ENCODE results near the gene ITPK1.

The ITPK1 gene

GRCh38 chr14:93057586-93058280 is 58.0 kb downstream of the ITPK1 start:
- DNase-seq, result no peak
- H3K79me1 ChIP-seq (ENCODE audit: low read length), result peaks cover 4% of the 10 kb centered on the region
- no peak overlapping the region for H3K4me3 ChIP-seq (ENCODE audit: low read length)
- H2BK120ac ChIP-seq (ENCODE audit: low read depth, low read length), result no peak overlapping the region
- H2AK5ac ChIP-seq (ENCODE audit: low read length), result no peak overlapping the region
- no CpG with 5 or more reads among the region's 14 CpGs for WGBS (ENCODE audit: extremely low coverage, insufficient coverage, low lambda C conversion rate)
- no peak overlapping the region for H3K9ac ChIP-seq (ENCODE audit: low read length)
- no peaks in the 10 kb centered on the region for H3K27me3 ChIP-seq (ENCODE audit: insufficient read depth, low read length, poor library complexity)
- no peak overlapping the region for H3K23ac ChIP-seq (ENCODE audit: low read length)
- H3K27ac ChIP-seq (ENCODE audit: low read depth, low read length), result no peak overlapping the region
- no peaks in the 10 kb centered on the region for H3K36me3 ChIP-seq (ENCODE audit: control insufficient read depth, insufficient read depth, low read length)
- H3K56ac ChIP-seq (ENCODE audit: low read length), result no peak overlapping the region
- H2BK5ac ChIP-seq (ENCODE audit: low read length), result no peak overlapping the region
- no peak overlapping the region for H4K5ac ChIP-seq (ENCODE audit: low read length)
- no peak overlapping the region for H3K18ac ChIP-seq (ENCODE audit: low read length)
- H3K4ac ChIP-seq (ENCODE audit: low read depth, low read length), result no peak overlapping the region
- no peak overlapping the region for H3K4me2 ChIP-seq (ENCODE audit: low read length)
- H2BK15ac ChIP-seq (replicated peaks; ENCODE audit: low read depth), result no peak overlapping the region
- no peaks in the 10 kb centered on the region for H3K79me2 ChIP-seq (ENCODE audit: control insufficient read depth, insufficient read depth, low read length)
- H3K4me1 ChIP-seq (ENCODE audit: control insufficient read depth, low read depth, low read length), result no peaks in the 10 kb centered on the region
- no peak overlapping the region for H4K8ac ChIP-seq (ENCODE audit: low read depth, low read length)

DNA sequence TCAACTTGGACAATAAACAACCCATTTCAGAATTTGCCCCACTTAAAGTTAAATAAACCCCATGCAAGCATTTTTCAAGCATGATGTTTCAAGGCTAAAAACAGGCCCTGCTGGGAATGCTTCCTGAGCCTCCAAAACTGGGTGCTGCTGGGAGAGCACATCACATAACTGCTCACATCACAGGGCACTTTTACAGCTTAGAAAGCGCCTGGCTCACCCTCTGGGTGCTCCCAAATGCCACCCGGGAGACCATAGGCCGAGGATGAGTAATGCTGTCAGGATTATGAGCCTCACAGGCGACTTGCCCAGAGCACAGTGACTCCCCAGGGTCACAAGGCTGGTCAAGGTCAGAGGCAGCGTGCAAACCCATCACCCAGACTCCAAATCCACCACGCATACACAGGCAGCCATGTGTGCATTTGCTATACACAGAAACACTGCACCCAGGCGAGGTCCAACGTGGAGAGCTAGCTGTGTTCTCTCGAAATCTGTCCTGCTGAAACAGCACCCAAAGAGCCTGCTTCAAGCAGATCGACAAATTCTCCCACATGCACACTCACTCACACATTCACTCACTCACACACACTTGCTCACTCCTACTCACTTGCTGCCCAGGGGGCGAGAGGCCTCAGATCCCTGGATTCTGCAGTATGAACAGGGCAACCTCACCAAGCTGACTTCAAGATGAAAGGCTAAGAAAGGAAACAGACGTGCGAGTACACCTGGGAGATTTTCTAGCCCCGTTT is 58.7 kb downstream of the ITPK1 start:
- Histone ChIP-seq H3K79me1 (ENCODE audit: low read length) (peaks cover 4% of the 10 kb centered on the region), H3K27ac (ENCODE audit: low read depth, low read length) (no peak overlapping the region), H3K36me3 (ENCODE audit: control insufficient read depth, insufficient read depth, low read length) (no peaks in the 10 kb centered on the region), H4K5ac (ENCODE audit: low read length) (no peak overlapping the region), H3K79me2 (ENCODE audit: control insufficient read depth, insufficient read depth, low read length) (no peaks in the 10 kb centered on the region), H3K4me2 (ENCODE audit: low read length) (no peak overlapping the region), H3K9ac (ENCODE audit: low read length) (no peak overlapping the region), H3K18ac (ENCODE audit: low read length) (no peak overlapping the region), H2BK120ac (ENCODE audit: low read depth, low read length) (no peak overlapping the region), H2BK15ac (replicated peaks; ENCODE audit: low read depth) (no peak overlapping the region), H4K8ac (ENCODE audit: low read depth, low read length) (no peak overlapping the region), H3K4ac (ENCODE audit: low read depth, low read length) (no peak overlapping the region), H3K4me3 (ENCODE audit: low read length) (no peak overlapping the region), H2AK5ac (ENCODE audit: low read length) (no peak overlapping the region), H2BK5ac (ENCODE audit: low read length) (no peak overlapping the region), H3K4me1 (ENCODE audit: control insufficient read depth, low read depth, low read length) (no peaks in the 10 kb centered on the region), H3K23ac (ENCODE audit: low read length) (no peak overlapping the region), H3K27me3 (ENCODE audit: insufficient read depth, low read length, poor library complexity) (no peaks in the 10 kb centered on the region), H3K56ac (ENCODE audit: low read length) (no peak overlapping the region)
- no CpG with 5 or more reads among the region's 14 CpGs for WGBS (ENCODE audit: extremely low coverage, insufficient coverage, low lambda C conversion rate)
- no peak for DNase-seq

DNA sequence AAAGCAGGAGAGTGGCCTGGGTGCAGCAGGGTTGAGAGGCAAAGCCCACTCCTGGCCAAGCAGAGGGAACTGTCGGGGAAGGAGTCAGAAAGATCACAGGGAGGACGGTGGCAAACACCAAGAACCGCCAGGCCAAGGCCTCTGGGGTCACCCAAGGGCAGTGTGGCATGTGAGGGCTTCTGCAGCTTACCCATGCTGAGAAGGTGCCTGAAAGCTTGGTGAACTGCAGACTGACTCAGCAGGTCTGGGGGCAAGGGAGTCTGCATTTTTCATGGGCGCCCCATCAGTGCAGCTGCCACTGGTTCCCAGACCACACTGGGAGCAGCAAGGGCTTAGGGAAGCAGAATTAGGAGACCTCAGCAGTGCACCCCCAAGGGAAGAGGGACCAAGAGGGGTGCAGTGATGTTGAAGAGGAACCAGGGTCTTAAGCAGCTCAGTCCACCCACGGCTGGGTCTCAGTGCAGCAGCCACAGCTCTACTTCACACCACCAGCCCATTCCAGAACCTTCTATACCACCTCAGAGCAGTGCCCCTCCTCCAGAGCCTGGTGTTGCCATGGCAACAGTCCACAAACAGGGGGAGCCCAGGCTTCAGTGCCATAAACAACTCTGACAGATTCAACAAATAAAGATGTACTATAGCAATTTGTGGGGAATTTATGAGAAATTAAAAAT is 59.4 kb downstream of the ITPK1 start:
- DNase-seq, result peak; percentile 80
- H2BK15ac ChIP-seq (replicated peaks; ENCODE audit: low read depth), result no peak overlapping the region
- H3K23ac ChIP-seq (ENCODE audit: low read length), result no peak overlapping the region
- no peaks in the 10 kb centered on the region for H3K27me3 ChIP-seq (ENCODE audit: insufficient read depth, low read length, poor library complexity)
- no peak overlapping the region for H3K56ac ChIP-seq (ENCODE audit: low read length)
- H3K36me3 ChIP-seq (ENCODE audit: control insufficient read depth, insufficient read depth, low read length), result no peaks in the 10 kb centered on the region
- no peak overlapping the region for H2BK120ac ChIP-seq (ENCODE audit: low read depth, low read length)
- peaks cover 4% of the 10 kb centered on the region for H3K79me1 ChIP-seq (ENCODE audit: low read length)
- no peak overlapping the region for H3K27ac ChIP-seq (ENCODE audit: low read depth, low read length)
- no peak overlapping the region for H3K18ac ChIP-seq (ENCODE audit: low read length)
- no CpG with 5 or more reads among the region's 5 CpGs for WGBS (ENCODE audit: extremely low coverage, insufficient coverage, low lambda C conversion rate)
- H3K4ac ChIP-seq (ENCODE audit: low read depth, low read length), result no peak overlapping the region
- H4K5ac ChIP-seq (ENCODE audit: low read length), result no peak overlapping the region
- no peak overlapping the region for H3K9ac ChIP-seq (ENCODE audit: low read length)
- H2BK5ac ChIP-seq (ENCODE audit: low read length), result no peak overlapping the region
- H2AK5ac ChIP-seq (ENCODE audit: low read length), result no peak overlapping the region
- H4K8ac ChIP-seq (ENCODE audit: low read depth, low read length), result no peak overlapping the region
- no peak overlapping the region for H3K4me3 ChIP-seq (ENCODE audit: low read length)
- H3K4me2 ChIP-seq (ENCODE audit: low read length), result no peak overlapping the region
- H3K79me2 ChIP-seq (ENCODE audit: control insufficient read depth, insufficient read depth, low read length), result no peaks in the 10 kb centered on the region
- peaks cover 2% of the 10 kb centered on the region for H3K4me1 ChIP-seq (ENCODE audit: control insufficient read depth, low read depth, low read length)

DNA sequence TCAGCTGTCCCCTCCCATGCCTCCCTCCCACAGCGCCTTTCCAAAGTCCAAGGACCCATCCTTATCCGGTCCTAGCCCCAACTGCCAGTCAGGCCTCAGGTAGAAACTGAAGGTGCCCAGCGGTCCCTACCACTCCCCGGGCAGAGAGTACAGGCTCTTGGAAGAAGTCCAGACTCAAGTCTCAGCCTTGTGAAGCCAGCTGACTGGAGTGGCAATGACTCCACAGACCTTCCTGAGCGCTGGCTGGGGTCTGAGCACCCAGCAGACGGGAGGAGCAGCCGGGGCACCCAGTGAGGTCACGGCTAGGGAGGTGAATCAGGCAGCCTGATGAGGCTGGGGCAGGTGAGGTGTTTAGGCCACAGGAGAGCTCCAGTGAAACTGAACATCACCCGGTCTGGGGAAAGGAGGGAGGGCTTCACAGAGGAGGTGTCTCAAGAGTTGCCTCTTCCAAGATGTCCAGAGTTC is 60.0 kb downstream of the ITPK1 start:
- WGBS (ENCODE audit: extremely low coverage, insufficient coverage, low lambda C conversion rate), result no CpG with 5 or more reads among the region's 9 CpGs

DNA sequence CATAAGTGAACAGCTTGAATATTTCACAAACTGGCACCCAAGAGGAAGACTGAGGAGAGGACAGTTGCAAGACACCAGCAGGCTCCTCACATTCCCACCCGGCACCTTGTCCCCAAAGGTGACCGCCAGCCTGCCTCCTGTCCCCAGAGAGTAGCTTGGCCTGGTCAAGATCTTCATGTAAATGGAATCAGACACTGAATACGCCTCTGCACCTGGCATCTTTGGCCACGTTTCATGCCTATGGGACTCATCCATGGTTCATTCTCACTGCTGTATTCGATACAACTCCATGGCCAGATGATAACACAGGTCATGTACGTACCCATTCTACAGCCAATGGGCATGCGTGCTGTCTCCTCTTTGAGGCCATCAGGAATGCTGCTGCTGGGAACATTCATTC is 60.8 kb downstream of the ITPK1 start:
- H3K56ac ChIP-seq (ENCODE audit: low read length), result no peak overlapping the region
- peaks cover 4% of the 10 kb centered on the region for H3K79me1 ChIP-seq (ENCODE audit: low read length)
- no peaks in the 10 kb centered on the region for H3K79me2 ChIP-seq (ENCODE audit: control insufficient read depth, insufficient read depth, low read length)
- H2BK5ac ChIP-seq (ENCODE audit: low read length), result no peak overlapping the region
- no peak overlapping the region for H4K8ac ChIP-seq (ENCODE audit: low read depth, low read length)
- no peak overlapping the region for H2BK120ac ChIP-seq (ENCODE audit: low read depth, low read length)
- H3K36me3 ChIP-seq (ENCODE audit: control insufficient read depth, insufficient read depth, low read length), result no peaks in the 10 kb centered on the region
- no peak overlapping the region for H2BK15ac ChIP-seq (replicated peaks; ENCODE audit: low read depth)
- H4K5ac ChIP-seq (ENCODE audit: low read length), result no peak overlapping the region
- H3K4me2 ChIP-seq (ENCODE audit: low read length), result no peak overlapping the region
- no peak overlapping the region for H3K4ac ChIP-seq (ENCODE audit: low read depth, low read length)
- no peak overlapping the region for H3K9ac ChIP-seq (ENCODE audit: low read length)
- no peak overlapping the region for H3K4me3 ChIP-seq (ENCODE audit: low read length)
- WGBS (ENCODE audit: extremely low coverage, insufficient coverage, low lambda C conversion rate), result no CpG with 5 or more reads among the region's 7 CpGs
- no peak overlapping the region for H3K27ac ChIP-seq (ENCODE audit: low read depth, low read length)
- H3K27me3 ChIP-seq (ENCODE audit: insufficient read depth, low read length, poor library complexity), result no peaks in the 10 kb centered on the region
- no peak for DNase-seq
- H3K23ac ChIP-seq (ENCODE audit: low read length), result no peak overlapping the region
- H2AK5ac ChIP-seq (ENCODE audit: low read length), result no peak overlapping the region
- peaks cover 2% of the 10 kb centered on the region for H3K4me1 ChIP-seq (ENCODE audit: control insufficient read depth, low read depth, low read length)
- no peak overlapping the region for H3K18ac ChIP-seq (ENCODE audit: low read length)

More for the DNA sequence above, 60.0 kb downstream of the ITPK1 start:
- no peak overlapping the region for H4K8ac ChIP-seq (ENCODE audit: low read depth, low read length)
- H3K18ac ChIP-seq (ENCODE audit: low read length), result no peak overlapping the region
- peaks cover 2% of the 10 kb centered on the region for H3K4me1 ChIP-seq (ENCODE audit: control insufficient read depth, low read depth, low read length)
- H4K5ac ChIP-seq (ENCODE audit: low read length), result no peak overlapping the region
- no peak overlapping the region for H2AK5ac ChIP-seq (ENCODE audit: low read length)
- no peak overlapping the region for H3K4me3 ChIP-seq (ENCODE audit: low read length)
- no peak overlapping the region for H2BK120ac ChIP-seq (ENCODE audit: low read depth, low read length)
- no peaks in the 10 kb centered on the region for H3K79me2 ChIP-seq (ENCODE audit: control insufficient read depth, insufficient read depth, low read length)
- H3K4ac ChIP-seq (ENCODE audit: low read depth, low read length), result no peak overlapping the region
- no peak overlapping the region for H3K27ac ChIP-seq (ENCODE audit: low read depth, low read length)
- no peaks in the 10 kb centered on the region for H3K27me3 ChIP-seq (ENCODE audit: insufficient read depth, low read length, poor library complexity)
- no peak overlapping the region for H3K23ac ChIP-seq (ENCODE audit: low read length)
- no peak overlapping the region for H3K4me2 ChIP-seq (ENCODE audit: low read length)
- H3K36me3 ChIP-seq (ENCODE audit: control insufficient read depth, insufficient read depth, low read length), result no peaks in the 10 kb centered on the region
- H3K56ac ChIP-seq (ENCODE audit: low read length), result no peak overlapping the region
- no peak overlapping the region for H3K9ac ChIP-seq (ENCODE audit: low read length)
- no peak overlapping the region for H2BK5ac ChIP-seq (ENCODE audit: low read length)
- no peak for DNase-seq
- peaks cover 4% of the 10 kb centered on the region for H3K79me1 ChIP-seq (ENCODE audit: low read length)
- no peak overlapping the region for H2BK15ac ChIP-seq (replicated peaks; ENCODE audit: low read depth)
